ENCODE measurements around the gene UBAP1.

Gene UBAP1

DNA sequence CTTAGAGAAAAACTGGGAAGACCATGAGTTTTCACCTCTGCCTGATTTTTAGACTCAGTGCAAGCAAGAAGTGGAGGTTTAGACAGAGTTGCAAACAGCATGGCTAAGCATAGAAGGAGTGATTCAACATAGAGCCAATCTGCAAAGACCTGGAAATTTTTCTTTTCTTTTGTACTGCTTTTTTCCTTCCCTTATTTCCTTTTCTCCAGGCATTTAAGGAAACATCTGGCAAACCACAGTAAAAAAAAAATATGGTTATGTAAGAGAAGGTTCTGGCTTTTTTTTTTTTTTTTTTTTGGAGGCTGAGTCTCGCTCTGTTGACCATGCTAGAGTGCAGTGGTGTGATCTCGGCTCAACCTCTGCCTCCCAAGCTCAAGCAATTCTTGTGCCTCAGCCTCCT is 35.7 kb upstream of the UBAP1 start:
- TF ChIP-seq, protein P1, sequence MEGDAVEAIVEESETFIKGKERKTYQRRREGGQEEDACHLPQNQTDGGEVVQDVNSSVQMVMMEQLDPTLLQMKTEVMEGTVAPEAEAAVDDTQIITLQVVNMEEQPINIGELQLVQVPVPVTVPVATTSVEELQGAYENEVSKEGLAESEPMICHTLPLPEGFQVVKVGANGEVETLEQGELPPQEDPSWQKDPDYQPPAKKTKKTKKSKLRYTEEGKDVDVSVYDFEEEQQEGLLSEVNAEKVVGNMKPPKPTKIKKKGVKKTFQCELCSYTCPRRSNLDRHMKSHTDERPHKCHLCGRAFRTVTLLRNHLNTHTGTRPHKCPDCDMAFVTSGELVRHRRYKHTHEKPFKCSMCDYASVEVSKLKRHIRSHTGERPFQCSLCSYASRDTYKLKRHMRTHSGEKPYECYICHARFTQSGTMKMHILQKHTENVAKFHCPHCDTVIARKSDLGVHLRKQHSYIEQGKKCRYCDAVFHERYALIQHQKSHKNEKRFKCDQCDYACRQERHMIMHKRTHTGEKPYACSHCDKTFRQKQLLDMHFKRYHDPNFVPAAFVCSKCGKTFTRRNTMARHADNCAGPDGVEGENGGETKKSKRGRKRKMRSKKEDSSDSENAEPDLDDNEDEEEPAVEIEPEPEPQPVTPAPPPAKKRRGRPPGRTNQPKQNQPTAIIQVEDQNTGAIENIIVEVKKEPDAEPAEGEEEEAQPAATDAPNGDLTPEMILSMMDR (IDR thresholded peaks at IDR 0.05; ENCODE audit: low read depth, low read length), result no peak

DNA sequence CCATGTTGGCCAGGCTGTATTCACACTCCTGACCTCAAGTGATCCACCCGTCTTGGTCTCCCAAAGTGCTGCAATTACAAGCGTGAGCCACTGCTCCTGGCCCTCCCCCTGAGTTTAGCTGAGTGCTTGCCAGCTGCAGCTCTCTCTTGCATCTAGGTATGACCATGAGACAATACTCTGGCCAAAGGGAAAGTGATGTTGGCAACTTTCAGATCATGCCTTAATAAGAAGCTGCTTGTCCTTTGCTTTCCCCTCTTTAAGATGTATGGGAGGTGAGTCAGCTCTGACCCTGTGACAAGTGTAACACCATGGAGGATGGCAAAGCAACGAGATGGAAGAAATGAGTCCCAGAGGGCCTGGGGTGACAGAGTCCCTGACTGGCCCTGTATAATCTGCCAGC is 33.7 kb upstream of the UBAP1 start:
- DNase-seq (ENCODE audit: extremely low read depth, low read depth), result no peak
- TF ChIP-seq, protein P1 (IDR thresholded peaks at IDR 0.05; ENCODE audit: low read depth, low read length), result no peak

More for the DNA sequence above, 35.7 kb upstream of the UBAP1 start:
- no peak for DNase-seq (ENCODE audit: extremely low read depth, low read depth)

DNA sequence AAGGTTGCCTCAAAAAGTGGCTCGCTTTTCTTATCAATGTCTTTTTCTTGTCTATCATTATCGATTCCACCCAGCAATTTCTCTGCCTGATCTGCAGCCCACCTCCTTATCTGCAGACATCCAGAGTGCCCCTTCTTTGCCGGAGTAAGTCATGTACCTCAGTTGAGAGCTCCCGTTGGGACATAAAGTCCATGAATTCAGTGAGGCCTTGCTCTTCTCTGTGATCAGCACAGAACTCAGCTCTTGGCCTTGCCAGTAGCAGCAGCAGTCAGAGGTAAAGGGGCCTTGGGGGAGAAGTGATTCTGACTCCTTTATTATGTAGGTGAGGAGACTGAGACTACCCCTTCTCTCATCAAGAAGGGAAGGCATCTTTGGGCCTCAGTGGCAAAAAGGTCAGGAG is 27.4 kb upstream of the UBAP1 start:
- TF ChIP-seq, protein P1 (IDR thresholded peaks at IDR 0.05; ENCODE audit: low read depth, low read length), result no peak
- no peak for DNase-seq (ENCODE audit: extremely low read depth, low read depth)

DNA sequence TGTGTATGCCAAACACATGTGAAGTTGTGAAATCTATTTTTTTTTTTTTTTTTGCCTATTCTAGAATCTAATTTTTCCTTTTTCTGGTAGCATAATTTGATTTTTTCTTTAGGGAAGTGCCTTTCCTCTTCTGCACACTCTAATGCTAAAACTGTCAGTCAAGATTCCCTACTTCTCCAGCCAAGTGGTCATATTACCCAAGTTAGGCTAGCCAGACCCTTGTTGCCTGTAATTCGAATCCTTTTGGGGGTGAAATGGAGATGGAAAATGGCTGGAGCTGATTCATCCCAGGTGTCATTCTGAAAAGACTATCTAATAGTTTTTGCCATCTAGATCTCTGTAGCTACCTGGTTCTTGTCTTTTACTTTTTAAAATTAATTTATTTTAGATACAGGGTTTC is 24.8 kb upstream of the UBAP1 start:
- TF ChIP-seq, protein P1 (IDR thresholded peaks at IDR 0.05; ENCODE audit: low read depth, low read length), result no peak
- DNase-seq (ENCODE audit: extremely low read depth, low read depth), result no peak

DNA sequence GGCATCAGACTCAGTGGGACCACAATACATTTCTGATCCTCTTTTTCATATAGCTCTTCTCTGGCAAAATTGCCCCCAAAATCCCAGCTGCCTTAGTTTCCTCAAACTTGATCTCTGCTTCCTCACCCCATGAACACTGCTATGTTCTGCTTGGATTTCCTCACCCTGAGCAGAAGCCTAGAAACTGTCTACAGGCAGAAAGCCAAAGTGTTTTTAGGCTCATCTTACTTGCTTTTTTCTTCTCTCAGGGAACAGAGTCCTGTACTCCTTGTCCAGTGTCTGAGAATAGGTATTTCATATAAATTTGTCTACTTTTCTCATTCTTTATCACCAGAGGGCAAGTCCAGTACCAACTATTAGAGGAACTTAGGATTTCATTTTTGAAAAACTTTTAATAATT is 21.5 kb upstream of the UBAP1 start:
- TF ChIP-seq, protein P1 (IDR thresholded peaks at IDR 0.05; ENCODE audit: low read depth, low read length), result no peak
- no peak for DNase-seq (ENCODE audit: extremely low read depth, low read depth)

DNA sequence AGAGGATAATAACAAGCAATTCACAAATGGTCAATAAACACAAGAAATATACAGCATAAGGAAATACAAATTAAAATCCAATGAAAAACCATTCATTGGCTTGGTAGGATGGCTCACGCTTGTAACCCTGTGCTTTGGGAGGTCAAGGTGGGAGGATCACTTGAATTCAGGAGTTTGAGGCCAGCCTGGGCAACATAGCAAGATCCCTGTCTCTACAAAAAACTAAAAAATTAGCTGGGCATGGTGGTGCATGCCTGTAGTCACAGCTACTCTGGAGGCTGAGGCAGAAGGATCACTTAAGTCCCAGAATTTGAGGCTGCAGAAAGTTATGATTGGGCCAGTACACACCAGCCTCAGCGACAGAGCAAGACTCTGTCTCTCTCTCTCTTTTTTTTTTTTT is 20.9 kb upstream of the UBAP1 start:
- no peak for DNase-seq (ENCODE audit: extremely low read depth, low read depth)
- TF ChIP-seq, protein P1 (IDR thresholded peaks at IDR 0.05; ENCODE audit: low read depth, low read length), result no peak

DNA sequence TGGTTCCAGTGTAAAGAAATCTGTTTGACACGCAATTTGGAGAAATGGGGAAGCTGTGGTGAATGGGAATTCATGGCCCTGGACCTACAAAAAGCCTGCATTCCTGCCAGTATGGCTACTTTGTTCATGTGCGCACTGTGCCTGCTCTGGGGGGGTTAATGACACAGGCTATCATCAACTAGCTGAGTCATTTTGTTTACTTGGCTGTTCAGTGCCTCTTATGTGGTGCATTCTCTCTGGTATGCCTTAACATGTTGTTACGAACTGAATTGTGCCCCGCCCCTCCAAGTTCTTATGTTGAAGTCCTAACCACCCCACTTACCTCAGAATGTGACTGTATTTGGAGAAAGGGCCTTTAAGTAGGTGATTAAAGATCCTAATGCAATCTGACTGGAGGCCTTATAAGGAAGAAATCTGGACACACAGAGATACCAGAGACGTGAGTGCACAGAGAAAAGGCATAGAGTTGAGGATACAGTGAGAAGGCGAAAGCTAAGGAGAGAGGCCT is 20.4 kb upstream of the UBAP1 start:
- no peak for DNase-seq (ENCODE audit: extremely low read depth, low read depth)
- TF ChIP-seq, protein P1 (IDR thresholded peaks at IDR 0.05; ENCODE audit: low read depth, low read length), result no peak
